ENCODE data around the gene TLCD3B.

- TF ChIP-seq ZNF436 (CRISPR knock-in tag; IDR thresholded peaks at IDR 0.05) (no peak), ZFX (CRISPR knock-in tag; IDR thresholded peaks at IDR 0.05) (no peak), CTCF (IDR thresholded peaks at IDR 0.05 in 2 of 3, conservative IDR thresholded peaks at IDR 0.05 in 1 of 3; ENCODE audit: insufficient read depth in 2 of 3, low read depth in 1 of 3, low read length in 3 of 3) (no peak), NFIC (IDR thresholded peaks at IDR 0.05) (no peak), SREBF2 (CRISPR knock-in tag; IDR thresholded peaks at IDR 0.05) (no peak), ZFP36 (IDR thresholded peaks at IDR 0.05; ENCODE audit: low read depth, low read length, partially characterized antibody) (no peak), SMARCA4 (IDR thresholded peaks at IDR 0.05) (no peak)
These were observed 53.0 kb downstream of the TLCD3B start for GRCh38 chr16:29978081-29978480.

Measured in K562 (cell line).